Gastrocnemius medialis (tissue), 4 donors: Measurements from ENCODE around the gene SPG7.

ENCODE experiments used
- POLR2A ChIP-seq, 2 donors: fragments of 450-650 bp; IDR thresholded peaks; one replicate each; pipeline ENCODE4 v1.6.1; 2017; ENCODE audit warnings: antibody characterized with exemption in 2 of 2, mild to moderate bottlenecking in 2 of 2, moderate library complexity in 2 of 2
- TF ChIP-seq, protein P1 (sequence below), 5 experiments: fragments of 450-650 bp in 3 of 5; fragments of 200-600 bp in 2 of 5; sonication (generic) in 2 of 5; IDR thresholded peaks in 4 of 5; conservative IDR thresholded peaks in 1 of 5; 1 replicate in 4 of 5; 2 replicates in 1 of 5; pipeline ENCODE4 v1.5.1; 2016 to 2019; ENCODE audit warnings: antibody characterized with exemption in 5 of 5, mild to moderate bottlenecking in 3 of 5, moderate library complexity in 3 of 5

- TF ChIP-seq, protein P1, sequence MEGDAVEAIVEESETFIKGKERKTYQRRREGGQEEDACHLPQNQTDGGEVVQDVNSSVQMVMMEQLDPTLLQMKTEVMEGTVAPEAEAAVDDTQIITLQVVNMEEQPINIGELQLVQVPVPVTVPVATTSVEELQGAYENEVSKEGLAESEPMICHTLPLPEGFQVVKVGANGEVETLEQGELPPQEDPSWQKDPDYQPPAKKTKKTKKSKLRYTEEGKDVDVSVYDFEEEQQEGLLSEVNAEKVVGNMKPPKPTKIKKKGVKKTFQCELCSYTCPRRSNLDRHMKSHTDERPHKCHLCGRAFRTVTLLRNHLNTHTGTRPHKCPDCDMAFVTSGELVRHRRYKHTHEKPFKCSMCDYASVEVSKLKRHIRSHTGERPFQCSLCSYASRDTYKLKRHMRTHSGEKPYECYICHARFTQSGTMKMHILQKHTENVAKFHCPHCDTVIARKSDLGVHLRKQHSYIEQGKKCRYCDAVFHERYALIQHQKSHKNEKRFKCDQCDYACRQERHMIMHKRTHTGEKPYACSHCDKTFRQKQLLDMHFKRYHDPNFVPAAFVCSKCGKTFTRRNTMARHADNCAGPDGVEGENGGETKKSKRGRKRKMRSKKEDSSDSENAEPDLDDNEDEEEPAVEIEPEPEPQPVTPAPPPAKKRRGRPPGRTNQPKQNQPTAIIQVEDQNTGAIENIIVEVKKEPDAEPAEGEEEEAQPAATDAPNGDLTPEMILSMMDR (IDR thresholded peaks at IDR 0.05 in 4 of 5, conservative IDR thresholded peaks at IDR 0.05 in 1 of 5): no peak
- TF ChIP-seq POLR2A (IDR thresholded peaks at IDR 0.05): no peak
Measured at GRCh38 chr16:89481356-89481955, 26.7 kb upstream of the SPG7 start.
